ENCODE results near the gene GMIP.

GMIP gene

DNA sequence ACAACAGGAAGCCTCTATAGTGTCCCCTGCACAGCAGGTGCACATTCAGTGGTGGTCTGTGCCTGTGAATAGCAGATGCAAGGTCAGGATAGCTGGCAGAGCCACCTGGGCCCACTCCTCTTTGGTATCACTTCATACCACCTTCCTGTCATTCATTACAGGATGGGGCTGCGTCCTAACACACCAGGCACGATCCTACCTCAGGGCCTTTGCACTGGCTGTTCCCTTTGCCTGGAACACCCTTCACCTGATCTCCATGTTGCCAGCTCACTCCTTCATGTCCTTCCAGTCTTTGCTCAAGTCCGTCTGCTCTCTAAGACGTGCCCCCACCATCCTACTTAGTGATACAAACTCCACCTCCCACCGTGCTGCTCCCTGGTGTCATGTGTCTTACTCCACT lies 10.8 kb downstream of the GMIP start:
- H3K9me3 ChIP-seq (ENCODE audit: insufficient read depth, low read depth, low read length) = no peaks in the 10 kb centered on the region
- H3K36me3 ChIP-seq (ENCODE audit: insufficient read depth, low read length) = peaks cover 35% of the 10 kb centered on the region
- 86% methylated on average over 5 of the region's 5 CpGs for WGBS
- H3K27ac ChIP-seq (ENCODE audit: low read depth, low read length) = no peak overlapping the region
- no peaks in the 10 kb centered on the region for H3K27me3 ChIP-seq (ENCODE audit: insufficient read depth, low read length)
- no peak overlapping the region for H3K9ac ChIP-seq (ENCODE audit: low read depth, low read length)
- H3K4me1 ChIP-seq (ENCODE audit: insufficient read depth, low read length) = no peaks in the 10 kb centered on the region
- H3K4me3 ChIP-seq (ENCODE audit: low read length) = no peak overlapping the region

DNA sequence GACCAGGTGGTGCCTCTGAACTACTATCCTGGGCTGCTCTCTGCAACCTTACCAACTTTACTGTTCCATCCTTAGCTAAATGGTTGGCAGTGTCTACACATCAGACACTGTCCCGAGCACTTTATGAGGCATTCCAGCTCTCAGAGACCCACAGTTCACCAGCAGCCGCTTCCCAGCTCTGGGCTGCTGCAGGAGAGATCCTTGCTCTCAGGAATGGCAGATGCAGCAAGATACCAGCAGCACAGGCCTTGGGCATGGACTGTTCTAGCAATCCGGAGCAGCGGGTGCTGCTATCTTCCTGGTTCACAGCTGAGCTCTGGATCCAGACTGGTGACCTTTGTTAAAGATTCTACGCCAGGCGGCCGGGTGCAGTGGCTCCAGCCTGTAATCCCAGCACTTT lies 12.1 kb downstream of the GMIP start:
- Histone ChIP-seq H3K27ac (ENCODE audit: low read depth, low read length) (no peak overlapping the region), H3K9me3 (ENCODE audit: insufficient read depth, low read depth, low read length) (no peaks in the 10 kb centered on the region), H3K9ac (ENCODE audit: low read depth, low read length) (no peak overlapping the region), H3K36me3 (ENCODE audit: insufficient read depth, low read length) (peaks cover 35% of the 10 kb centered on the region), H3K4me3 (ENCODE audit: low read length) (no peak overlapping the region), H3K4me1 (ENCODE audit: insufficient read depth, low read length) (no peaks in the 10 kb centered on the region), H3K27me3 (ENCODE audit: insufficient read depth, low read length) (no peaks in the 10 kb centered on the region)
- WGBS = 93% methylated on average over 7 of the region's 7 CpGs

DNA sequence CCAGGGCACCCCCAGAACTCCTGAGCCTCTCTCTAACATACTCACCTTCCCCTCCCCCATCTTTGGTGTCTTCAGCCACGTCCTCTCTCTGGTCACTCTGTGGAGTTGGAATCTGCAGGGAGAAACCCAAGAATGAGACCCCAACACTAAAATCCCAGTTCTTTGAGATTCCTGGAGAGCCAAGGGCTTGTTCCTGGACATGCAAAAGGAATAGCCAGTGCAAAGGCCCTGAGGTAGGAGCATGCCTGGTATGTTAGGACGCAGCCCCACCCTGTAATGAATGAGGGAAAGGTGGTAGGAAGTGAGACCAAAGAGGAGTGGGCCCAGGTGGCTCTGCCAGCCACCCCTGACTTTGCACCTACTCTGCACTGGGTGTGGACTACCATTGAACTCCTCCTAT lies 13.0 kb downstream of the GMIP start:
- Histone ChIP-seq H3K27me3 (ENCODE audit: insufficient read depth, low read length) (no peaks in the 10 kb centered on the region), H3K9me3 (ENCODE audit: insufficient read depth, low read depth, low read length) (no peaks in the 10 kb centered on the region), H3K9ac (ENCODE audit: low read depth, low read length) (no peak overlapping the region), H3K4me1 (ENCODE audit: insufficient read depth, low read length) (peaks cover 3% of the 10 kb centered on the region; the same call in 1 of the 2 replicates), H3K36me3 (ENCODE audit: insufficient read depth, low read length) (peaks cover 35% of the 10 kb centered on the region), H3K4me3 (ENCODE audit: low read length) (no peak overlapping the region), H3K27ac (ENCODE audit: low read depth, low read length) (no peak overlapping the region)
- WGBS = 88% methylated on average over 2 of the region's 2 CpGs

DNA sequence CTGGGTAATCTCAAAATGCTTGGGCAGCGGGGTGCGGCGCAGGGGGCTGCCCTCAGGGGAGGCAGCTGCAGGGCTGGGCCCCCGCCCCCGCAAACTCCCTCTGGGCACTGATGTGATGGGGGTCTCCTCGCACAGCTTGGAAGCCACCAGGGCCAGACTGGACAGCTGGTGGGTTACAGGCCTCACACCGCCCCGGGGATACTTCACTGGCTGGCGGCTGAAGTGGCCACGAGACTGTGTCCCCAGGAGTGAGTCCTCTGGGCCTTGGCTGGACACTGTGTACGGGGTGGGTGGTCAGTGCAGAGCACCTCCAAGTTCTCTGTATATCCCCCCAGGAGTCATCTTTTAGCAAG lies 13.4 kb downstream of the GMIP start:
- H3K27ac ChIP-seq (ENCODE audit: low read depth, low read length) = no peak overlapping the region
- no peaks in the 10 kb centered on the region for H3K9me3 ChIP-seq (ENCODE audit: insufficient read depth, low read depth, low read length)
- peaks cover 3% of the 10 kb centered on the region; the same call in 1 of the 2 replicates for H3K4me1 ChIP-seq (ENCODE audit: insufficient read depth, low read length)
- H3K27me3 ChIP-seq (ENCODE audit: insufficient read depth, low read length) = no peaks in the 10 kb centered on the region
- no peak overlapping the region for H3K4me3 ChIP-seq (ENCODE audit: low read length)
- 93% methylated on average over 11 of the region's 11 CpGs for whole genome bisulfite sequencing
- no peak overlapping the region for H3K9ac ChIP-seq (ENCODE audit: low read depth, low read length)
- H3K36me3 ChIP-seq (ENCODE audit: insufficient read depth, low read length) = peaks cover 34% of the 10 kb centered on the region

DNA sequence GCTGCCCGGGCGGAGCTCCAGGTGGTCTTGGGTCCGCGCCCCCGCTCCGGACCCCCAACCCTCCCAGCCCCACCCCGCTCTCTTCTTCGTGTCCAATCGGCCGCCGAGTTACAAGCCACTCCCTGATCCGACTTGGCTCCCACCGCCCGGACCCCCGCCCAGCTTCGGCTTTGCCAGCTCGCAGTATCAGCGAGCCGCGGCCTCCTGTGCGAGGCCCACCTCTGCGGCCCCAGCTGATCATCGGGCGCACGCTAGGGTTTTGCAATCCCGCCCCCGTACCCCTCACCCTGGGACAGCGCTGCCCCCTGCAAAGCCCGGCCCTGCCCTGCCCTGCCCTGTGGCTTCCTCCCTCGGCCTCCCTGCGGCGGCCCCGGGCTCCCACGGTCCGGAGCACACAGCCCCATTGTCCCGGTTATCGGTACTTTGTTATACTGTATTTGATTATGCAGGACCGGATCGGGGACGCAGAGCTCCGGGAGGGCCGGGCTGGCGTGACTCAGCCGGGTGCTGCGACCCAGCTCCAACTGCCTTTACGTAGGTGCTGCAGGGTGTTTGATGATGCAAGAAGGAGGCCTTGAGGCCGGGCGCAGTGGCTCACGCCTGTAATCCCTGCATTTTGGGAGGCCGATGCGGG lies 14.8 kb downstream of the GMIP start:
- H3K4me1 ChIP-seq (ENCODE audit: insufficient read depth, low read length) = peaks cover 3% of the 10 kb centered on the region; the same call in 1 of the 2 replicates
- no peaks in the 10 kb centered on the region for H3K27me3 ChIP-seq (ENCODE audit: insufficient read depth, low read length)
- H3K36me3 ChIP-seq (ENCODE audit: insufficient read depth, low read length) = peaks cover 35% of the 10 kb centered on the region
- peak overlapping the region; percentile 81 for H3K9ac ChIP-seq (ENCODE audit: low read depth, low read length)
- WGBS = 6% methylated on average over 51 of the region's 51 CpGs
- peak overlapping the region; percentile 68 for H3K4me3 ChIP-seq (ENCODE audit: low read length)
- peak overlapping the region; percentile 89 for H3K27ac ChIP-seq (ENCODE audit: low read depth, low read length)
- H3K9me3 ChIP-seq (ENCODE audit: insufficient read depth, low read depth, low read length) = no peaks in the 10 kb centered on the region

DNA sequence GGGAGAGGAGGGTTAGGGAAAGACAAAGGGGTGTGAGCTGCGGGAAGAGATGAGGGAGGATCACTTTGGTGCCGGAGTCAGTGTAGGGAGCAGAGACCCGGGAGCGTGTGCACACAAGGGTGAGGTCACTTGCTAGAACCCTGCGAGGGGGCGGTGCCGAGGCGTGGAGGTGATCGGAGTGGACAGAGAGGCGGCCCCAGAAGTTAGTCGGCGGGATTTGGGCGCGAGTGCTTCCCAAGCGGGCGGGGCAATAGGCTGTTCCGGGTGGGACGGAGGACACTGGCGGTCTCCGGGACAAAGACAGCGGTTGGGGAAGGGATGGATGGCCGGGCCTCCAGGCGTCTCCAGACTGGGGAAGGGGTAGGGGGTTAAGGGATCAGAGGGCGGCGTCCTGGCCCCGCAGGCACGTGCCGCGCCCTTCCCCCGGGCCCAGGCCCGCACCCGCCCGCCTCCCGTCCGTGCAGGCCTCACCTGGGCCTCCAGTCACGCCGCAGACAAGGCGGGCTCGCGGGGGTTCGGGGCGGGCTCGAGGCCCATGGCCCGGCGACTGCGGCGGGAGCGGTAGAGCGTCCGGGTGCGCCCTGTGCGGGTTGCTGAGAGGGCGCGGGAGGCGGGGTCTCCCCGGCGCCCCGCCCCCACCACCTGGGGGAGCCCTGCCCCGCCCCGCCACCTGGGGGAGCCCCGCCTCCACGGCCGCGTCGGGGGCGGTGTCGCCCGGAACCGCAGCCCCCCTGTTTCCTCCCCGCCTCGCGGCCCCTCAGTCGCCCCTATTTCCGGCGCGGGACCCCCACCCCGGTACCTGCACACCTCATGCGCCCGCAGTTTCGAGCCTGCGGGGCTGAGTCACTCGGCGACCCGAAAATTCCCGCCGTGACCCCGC lies 15.6 kb downstream of the GMIP start, which contains the start of gene LPAR2:
Gene LPAR2, minus strand, starts transcription at position 600 of the 880 bp plus-strand sequence. CDS start 945 bp downstream, outside the sequence.
- Histone ChIP-seq H3K4me3 (ENCODE audit: low read length) (peak within 1 kb of the TSS; percentile 68), H3K4me1 (ENCODE audit: insufficient read depth, low read length) (peaks cover 3% of the 10 kb centered on the region; the same call in 1 of the 2 replicates), H3K36me3 (ENCODE audit: insufficient read depth, low read length) (peaks cover 36% of the 10 kb centered on the region), H3K9ac (ENCODE audit: low read depth, low read length) (peak within 1 kb of the TSS; percentile 81), H3K9me3 (ENCODE audit: insufficient read depth, low read depth, low read length) (no peaks in the 10 kb centered on the region), H3K27me3 (ENCODE audit: insufficient read depth, low read length) (no peaks in the 10 kb centered on the region), H3K27ac (ENCODE audit: low read depth, low read length) (peak within 1 kb of the TSS; percentile 89)
- 1% methylated on average over 85 of the region's 87 CpGs for WGBS

DNA sequence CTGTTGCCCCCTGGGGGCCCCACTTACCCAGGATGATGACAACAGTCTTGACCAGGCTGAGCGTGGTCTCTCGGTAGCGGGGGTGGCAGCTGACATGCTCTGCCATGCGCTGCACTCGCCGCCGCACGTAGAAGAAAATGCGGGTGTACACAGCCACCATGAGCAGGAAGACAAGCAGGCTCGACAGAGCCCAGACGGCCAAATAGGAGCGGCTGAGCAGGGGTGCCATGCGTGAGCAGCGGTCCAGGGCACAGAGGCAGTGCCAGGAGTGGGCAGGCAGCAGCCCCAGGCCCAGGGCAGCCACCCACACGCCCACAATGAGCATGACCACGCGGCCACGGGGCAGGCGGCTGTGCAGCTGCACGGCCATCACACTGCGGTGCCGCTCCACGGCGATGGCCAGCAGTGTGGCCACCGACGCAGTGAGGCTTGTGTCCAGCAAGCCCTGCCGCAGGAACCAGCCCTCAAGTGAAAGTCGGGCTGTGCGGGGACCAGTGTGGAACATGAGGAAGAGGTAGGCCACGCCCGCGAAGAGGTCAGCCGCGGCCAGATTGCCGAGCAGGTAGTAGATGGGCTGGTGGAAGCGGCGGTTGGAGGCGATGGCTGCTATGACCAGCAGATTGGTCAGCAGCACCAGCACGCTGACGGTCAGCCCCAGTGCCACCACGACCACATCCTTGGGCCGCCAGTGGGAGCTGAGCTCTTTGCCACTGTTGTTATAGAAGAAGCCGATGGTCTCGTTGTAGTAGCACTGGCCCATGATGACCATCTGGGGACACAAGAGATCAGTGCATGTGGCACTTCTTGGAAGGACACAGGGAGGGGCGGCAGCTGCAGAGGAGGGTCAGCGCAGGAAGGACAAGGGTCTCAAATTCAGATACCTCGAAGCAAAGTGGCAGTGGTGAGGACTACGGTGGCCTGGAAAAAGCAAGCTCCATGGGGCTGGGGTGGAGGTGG lies 16.7 kb downstream of the GMIP start:
- Histone ChIP-seq H3K36me3 (ENCODE audit: insufficient read depth, low read length) (peaks cover 38% of the 10 kb centered on the region), H3K9ac (ENCODE audit: low read depth, low read length) (peak overlapping the region; percentile 81), H3K27me3 (ENCODE audit: insufficient read depth, low read length) (no peaks in the 10 kb centered on the region), H3K9me3 (ENCODE audit: insufficient read depth, low read depth, low read length) (no peaks in the 10 kb centered on the region), H3K4me3 (ENCODE audit: low read length) (peak overlapping the region; percentile 68), H3K4me1 (ENCODE audit: insufficient read depth, low read length) (peaks cover 3% of the 10 kb centered on the region; the same call in 1 of the 2 replicates), H3K27ac (ENCODE audit: low read depth, low read length) (no peak overlapping the region)
- 93% methylated on average over 48 of the region's 48 CpGs for WGBS

DNA sequence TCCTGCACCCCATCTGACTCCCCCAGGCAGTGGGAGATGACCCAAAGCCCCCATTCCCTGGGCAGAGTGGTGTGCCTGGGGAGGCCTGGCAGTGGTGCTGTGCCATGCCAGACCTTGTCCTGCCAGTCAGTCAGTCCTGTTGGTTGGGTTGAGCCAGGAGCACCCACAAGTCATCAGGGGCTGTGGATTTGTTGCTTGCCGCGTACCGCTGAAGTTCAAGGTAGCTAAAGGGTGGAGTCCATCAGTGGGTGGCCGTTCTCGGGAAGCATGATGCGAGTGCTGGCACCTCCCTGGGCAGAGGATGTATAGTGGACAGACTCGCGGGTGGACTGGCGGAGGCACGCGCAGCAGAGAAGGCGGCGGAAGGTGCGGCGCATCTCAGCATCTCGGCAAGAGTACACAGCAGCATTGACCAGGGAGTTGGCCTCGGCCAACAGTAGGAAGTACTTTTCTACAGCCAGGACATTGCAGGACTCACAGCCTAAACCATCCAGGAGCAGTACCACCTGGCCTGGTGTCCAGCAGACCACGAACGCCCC lies 19.4 kb downstream of the GMIP start:
- 97% methylated on average over 19 of the region's 19 CpGs for WGBS
- H3K9ac ChIP-seq (ENCODE audit: low read depth, low read length) = no peak overlapping the region

DNA sequence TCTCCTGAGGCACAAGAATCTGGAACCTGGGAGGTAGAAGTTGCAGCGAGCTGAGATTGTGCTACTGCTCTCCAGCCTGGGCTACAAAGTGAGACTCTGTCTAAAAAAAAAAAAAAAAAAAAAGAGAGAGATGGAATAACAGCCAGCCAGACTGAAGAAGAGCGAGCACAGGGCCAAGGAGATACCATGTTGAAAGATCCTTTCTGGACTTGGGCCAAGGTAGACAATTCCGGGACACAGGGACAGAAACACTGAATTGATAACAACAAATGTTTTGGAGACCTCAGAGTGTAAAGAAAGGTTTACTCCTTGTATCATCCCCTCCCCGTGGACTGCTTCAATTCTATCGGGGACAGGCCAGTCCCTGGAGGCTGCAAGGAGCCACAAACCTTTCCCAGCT lies 20.1 kb downstream of the GMIP start:
- WGBS = 93% methylated on average over 5 of the region's 5 CpGs

More for the DNA sequence above, 19.4 kb downstream of the GMIP start:
- no peaks in the 10 kb centered on the region for H3K9me3 ChIP-seq (ENCODE audit: insufficient read depth, low read depth, low read length)
- peaks cover 41% of the 10 kb centered on the region for H3K36me3 ChIP-seq (ENCODE audit: insufficient read depth, low read length)
- no peak overlapping the region for H3K27ac ChIP-seq (ENCODE audit: low read depth, low read length)
- H3K4me3 ChIP-seq (ENCODE audit: low read length) = no peak overlapping the region
- peaks cover 3% of the 10 kb centered on the region; the same call in 1 of the 2 replicates for H3K4me1 ChIP-seq (ENCODE audit: insufficient read depth, low read length)
- no peaks in the 10 kb centered on the region for H3K27me3 ChIP-seq (ENCODE audit: insufficient read depth, low read length)

DNA sequence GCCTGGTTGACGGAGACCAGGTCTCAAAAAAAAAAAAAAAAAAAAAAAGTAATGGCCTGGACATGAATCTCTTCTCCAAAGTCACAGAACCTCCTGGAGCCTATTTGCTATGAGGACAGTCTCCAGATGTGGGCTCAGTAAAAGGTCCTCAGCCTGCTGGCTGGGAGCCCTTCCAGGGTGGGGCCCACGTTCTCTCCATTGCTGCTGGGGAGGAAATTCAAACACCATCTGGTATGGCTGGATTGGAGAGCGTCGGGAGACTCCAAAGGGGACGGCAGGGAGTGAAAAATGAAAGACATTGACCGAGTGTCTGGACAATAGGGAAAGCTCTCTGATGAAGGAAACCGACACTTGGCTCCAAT lies 23.6 kb downstream of the GMIP start:
- Histone ChIP-seq H3K27ac (ENCODE audit: low read depth, low read length) (no peak overlapping the region), H3K27me3 (ENCODE audit: insufficient read depth, low read length) (peaks cover 9% of the 10 kb centered on the region), H3K9ac (ENCODE audit: low read depth, low read length) (no peak overlapping the region), H3K4me1 (ENCODE audit: insufficient read depth, low read length) (no peaks in the 10 kb centered on the region), H3K9me3 (ENCODE audit: insufficient read depth, low read depth, low read length) (no peaks in the 10 kb centered on the region), H3K36me3 (ENCODE audit: insufficient read depth, low read length) (peaks cover 28% of the 10 kb centered on the region), H3K4me3 (ENCODE audit: low read length) (no peak overlapping the region)
- WGBS = 84% methylated on average over 7 of the region's 7 CpGs

More for the DNA sequence above, 20.1 kb downstream of the GMIP start:
- H3K4me3 ChIP-seq (ENCODE audit: low read length) = no peak overlapping the region
- H3K27ac ChIP-seq (ENCODE audit: low read depth, low read length) = no peak overlapping the region
- H3K27me3 ChIP-seq (ENCODE audit: insufficient read depth, low read length) = no peaks in the 10 kb centered on the region
- H3K9me3 ChIP-seq (ENCODE audit: insufficient read depth, low read depth, low read length) = no peaks in the 10 kb centered on the region
- H3K36me3 ChIP-seq (ENCODE audit: insufficient read depth, low read length) = peaks cover 41% of the 10 kb centered on the region
- H3K9ac ChIP-seq (ENCODE audit: low read depth, low read length) = no peak overlapping the region
- peaks cover 3% of the 10 kb centered on the region; the same call in 1 of the 2 replicates for H3K4me1 ChIP-seq (ENCODE audit: insufficient read depth, low read length)
